Hepatic stellate cell (primary cell): ENCODE data around the gene FARP2.
"Not testable (repeated sequence)": the region's sequence is repeated elsewhere in the genome, so short reads cannot be mapped to it uniquely, and the experiment has no call there.

Experiments used
- DNase-seq: peaks from one replicate; pipeline ENCODE4 v3.0.0; 2011; ENCODE audit warnings: low spot score

FARP2 gene

GRCh38 chr2:241355983-241356870, at the start of gene FARP2:
Gene FARP2, plus strand, starts transcription at chr2:241356285. Its CDS starts 16,823 bp downstream, at chr2:241373108.
- peak; percentile 96 for DNase-seq

GRCh38 chr2:241307055-241307454, 49.0 kb upstream of the FARP2 start:
- no peak for DNase-seq

GRCh38 chr2:241308267-241308666, 47.8 kb upstream of the FARP2 start:
- no peak for DNase-seq

- DNase-seq: no peak
Observed at GRCh38 chr2:241308832-241309500, 47.1 kb upstream of the FARP2 start.

- DNase-seq: peak; percentile 35
Observed at GRCh38 chr2:241309684-241310117, 46.4 kb upstream of the FARP2 start.

GRCh38 chr2:241310917-241311566, 45.0 kb upstream of the FARP2 start:
- DNase-seq: no peak

GRCh38 chr2:241312082-241312481, 44.0 kb upstream of the FARP2 start:
- no peak for DNase-seq

GRCh38 chr2:241313543-241314095, 42.5 kb upstream of the FARP2 start:
- DNase-seq: no peak

GRCh38 chr2:241314226-241315092, 41.6 kb upstream of the FARP2 start:
- DNase-seq: no peak

GRCh38 chr2:241315093-241315878, 40.8 kb upstream of the FARP2 start, which contains the start of gene HDLBP:
Gene HDLBP, minus strand, starts transcription at chr2:241315672. Its CDS starts 48,803 bp downstream, at chr2:241266869.
- peak; percentile 99 for DNase-seq

GRCh38 chr2:241315879-241316631, 40.0 kb upstream of the FARP2 start, which contains the start of gene SEPTIN2:
Gene SEPTIN2, plus strand, starts transcription at chr2:241315925. Its CDS starts 8,308 bp downstream, at chr2:241324233.
- peak; percentile 67 for DNase-seq

GRCh38 chr2:241316825-241317224, 39.3 kb upstream of the FARP2 start:
- no peak for DNase-seq

GRCh38 chr2:241317391-241317790, 38.7 kb upstream of the FARP2 start:
- DNase-seq: no peak

- DNase-seq: not testable (repeated sequence)
Observed at GRCh38 chr2:241318830-241319229, 37.3 kb upstream of the FARP2 start.

GRCh38 chr2:241320394-241320793, 35.7 kb upstream of the FARP2 start:
- DNase-seq: no peak

- DNase-seq: no peak
Observed at GRCh38 chr2:241321033-241321432, 35.1 kb upstream of the FARP2 start.

- DNase-seq: no peak
Observed at GRCh38 chr2:241321886-241322285, 34.2 kb upstream of the FARP2 start.

- no peak for DNase-seq
Observed at GRCh38 chr2:241323778-241324177, 32.3 kb upstream of the FARP2 start.

- no peak for DNase-seq
Observed at GRCh38 chr2:241324775-241325174, 31.3 kb upstream of the FARP2 start.

GRCh38 chr2:241325257-241325656, 30.8 kb upstream of the FARP2 start:
- DNase-seq: no peak
